ENCODE measurements around the gene SAMD4B.

SAMD4B gene

DNA sequence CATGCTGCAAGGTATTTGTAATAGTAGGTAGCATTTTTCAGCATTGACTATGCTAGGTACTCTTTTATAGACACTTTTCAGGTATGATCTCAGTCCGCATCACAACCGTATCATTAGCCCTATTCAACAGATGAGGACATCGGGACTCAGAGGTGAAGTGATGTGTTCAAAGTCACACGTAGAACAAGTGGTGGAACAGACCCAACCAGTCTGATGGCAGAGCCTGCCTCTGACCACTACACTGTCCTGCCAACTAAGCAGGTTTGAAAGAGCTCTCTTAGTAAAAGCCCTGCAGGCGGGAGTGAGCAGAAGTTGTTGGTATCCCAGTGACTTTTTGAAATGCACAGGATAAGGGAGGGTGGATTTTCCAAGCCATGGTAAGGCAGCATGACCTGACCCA is 28.5 kb downstream of the SAMD4B start:
- TF ChIP-seq, protein P1, sequence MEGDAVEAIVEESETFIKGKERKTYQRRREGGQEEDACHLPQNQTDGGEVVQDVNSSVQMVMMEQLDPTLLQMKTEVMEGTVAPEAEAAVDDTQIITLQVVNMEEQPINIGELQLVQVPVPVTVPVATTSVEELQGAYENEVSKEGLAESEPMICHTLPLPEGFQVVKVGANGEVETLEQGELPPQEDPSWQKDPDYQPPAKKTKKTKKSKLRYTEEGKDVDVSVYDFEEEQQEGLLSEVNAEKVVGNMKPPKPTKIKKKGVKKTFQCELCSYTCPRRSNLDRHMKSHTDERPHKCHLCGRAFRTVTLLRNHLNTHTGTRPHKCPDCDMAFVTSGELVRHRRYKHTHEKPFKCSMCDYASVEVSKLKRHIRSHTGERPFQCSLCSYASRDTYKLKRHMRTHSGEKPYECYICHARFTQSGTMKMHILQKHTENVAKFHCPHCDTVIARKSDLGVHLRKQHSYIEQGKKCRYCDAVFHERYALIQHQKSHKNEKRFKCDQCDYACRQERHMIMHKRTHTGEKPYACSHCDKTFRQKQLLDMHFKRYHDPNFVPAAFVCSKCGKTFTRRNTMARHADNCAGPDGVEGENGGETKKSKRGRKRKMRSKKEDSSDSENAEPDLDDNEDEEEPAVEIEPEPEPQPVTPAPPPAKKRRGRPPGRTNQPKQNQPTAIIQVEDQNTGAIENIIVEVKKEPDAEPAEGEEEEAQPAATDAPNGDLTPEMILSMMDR (IDR thresholded peaks at IDR 0.05; ENCODE audit: insufficient read depth, low read length) = no peak
- TF ChIP-seq GABPA (IDR thresholded peaks at IDR 0.05; ENCODE audit: low read depth) (no peak), POLR2AphosphoS5 (IDR thresholded peaks at IDR 0.05; ENCODE audit: low read depth) (no peak), SPI1 (IDR thresholded peaks at IDR 0.05; ENCODE audit: borderline replicate concordance, low read depth) (no peak)
- TF ChIP-seq, protein P2, sequence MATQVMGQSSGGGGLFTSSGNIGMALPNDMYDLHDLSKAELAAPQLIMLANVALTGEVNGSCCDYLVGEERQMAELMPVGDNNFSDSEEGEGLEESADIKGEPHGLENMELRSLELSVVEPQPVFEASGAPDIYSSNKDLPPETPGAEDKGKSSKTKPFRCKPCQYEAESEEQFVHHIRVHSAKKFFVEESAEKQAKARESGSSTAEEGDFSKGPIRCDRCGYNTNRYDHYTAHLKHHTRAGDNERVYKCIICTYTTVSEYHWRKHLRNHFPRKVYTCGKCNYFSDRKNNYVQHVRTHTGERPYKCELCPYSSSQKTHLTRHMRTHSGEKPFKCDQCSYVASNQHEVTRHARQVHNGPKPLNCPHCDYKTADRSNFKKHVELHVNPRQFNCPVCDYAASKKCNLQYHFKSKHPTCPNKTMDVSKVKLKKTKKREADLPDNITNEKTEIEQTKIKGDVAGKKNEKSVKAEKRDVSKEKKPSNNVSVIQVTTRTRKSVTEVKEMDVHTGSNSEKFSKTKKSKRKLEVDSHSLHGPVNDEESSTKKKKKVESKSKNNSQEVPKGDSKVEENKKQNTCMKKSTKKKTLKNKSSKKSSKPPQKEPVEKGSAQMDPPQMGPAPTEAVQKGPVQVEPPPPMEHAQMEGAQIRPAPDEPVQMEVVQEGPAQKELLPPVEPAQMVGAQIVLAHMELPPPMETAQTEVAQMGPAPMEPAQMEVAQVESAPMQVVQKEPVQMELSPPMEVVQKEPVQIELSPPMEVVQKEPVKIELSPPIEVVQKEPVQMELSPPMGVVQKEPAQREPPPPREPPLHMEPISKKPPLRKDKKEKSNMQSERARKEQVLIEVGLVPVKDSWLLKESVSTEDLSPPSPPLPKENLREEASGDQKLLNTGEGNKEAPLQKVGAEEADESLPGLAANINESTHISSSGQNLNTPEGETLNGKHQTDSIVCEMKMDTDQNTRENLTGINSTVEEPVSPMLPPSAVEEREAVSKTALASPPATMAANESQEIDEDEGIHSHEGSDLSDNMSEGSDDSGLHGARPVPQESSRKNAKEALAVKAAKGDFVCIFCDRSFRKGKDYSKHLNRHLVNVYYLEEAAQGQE (IDR thresholded peaks at IDR 0.05; ENCODE audit: insufficient replicate concordance, low read depth) = no peak
- Histone ChIP-seq H3K27me3 (ENCODE audit: insufficient read depth, poor library complexity, severe bottlenecking) (no peaks in the 10 kb centered on the region), H3K27ac (replicated peaks) (no peak overlapping the region), H3K4me3 (replicated peaks; ENCODE audit: insufficient read depth, low read length) (no peak overlapping the region)
- no peak for DNase-seq (ENCODE audit: low read depth in 1 of 2, low spot score in 1 of 2)

DNA sequence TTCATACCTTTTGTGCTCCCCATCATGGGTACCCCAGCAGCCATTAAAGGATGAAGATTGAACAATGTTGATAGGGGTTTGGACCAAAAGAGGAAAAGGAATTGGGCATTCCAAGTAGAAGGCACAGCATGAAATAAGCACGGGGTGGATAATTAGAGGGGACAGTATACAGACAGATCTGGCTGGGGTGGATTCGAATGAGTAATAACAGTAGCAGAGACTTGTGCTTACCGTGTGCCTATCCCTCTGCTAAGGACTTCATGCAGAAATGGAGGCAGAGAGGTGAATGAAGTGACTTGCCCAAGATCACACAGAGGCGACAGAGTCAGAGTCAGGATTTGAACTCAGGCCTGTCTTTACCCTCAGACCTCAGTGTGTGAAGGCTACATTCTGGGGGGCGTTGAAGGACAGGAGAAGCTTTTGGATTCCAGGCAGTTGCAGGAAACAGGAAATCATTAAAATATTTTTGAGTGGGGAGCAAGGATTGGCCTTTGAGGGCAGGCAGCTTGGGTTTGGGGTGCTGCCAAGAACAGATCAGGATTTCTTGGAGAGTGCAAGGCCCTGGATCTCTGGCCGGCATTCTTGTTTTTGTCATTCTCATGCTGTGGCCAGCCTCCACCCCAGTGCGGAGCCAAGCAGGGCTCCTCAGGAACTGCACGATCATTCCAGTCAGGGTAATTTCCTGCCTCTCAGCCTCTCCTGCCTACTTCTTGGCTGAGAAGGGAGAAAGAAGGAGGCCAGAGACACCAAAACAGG is 30.0 kb downstream of the SAMD4B start:
- no peak overlapping the region for H3K27ac ChIP-seq (replicated peaks)
- DNase-seq (ENCODE audit: low read depth in 1 of 2, low spot score in 1 of 2) = no peak
- no peak overlapping the region for H3K4me3 ChIP-seq (replicated peaks; ENCODE audit: insufficient read depth, low read length)
- no peaks in the 10 kb centered on the region for H3K27me3 ChIP-seq (ENCODE audit: insufficient read depth, poor library complexity, severe bottlenecking)
- TF ChIP-seq POLR2AphosphoS5 (IDR thresholded peaks at IDR 0.05; ENCODE audit: low read depth) (no peak), GABPA (IDR thresholded peaks at IDR 0.05; ENCODE audit: low read depth) (no peak), SPI1 (IDR thresholded peaks at IDR 0.05; ENCODE audit: borderline replicate concordance, low read depth) (no peak)
- TF ChIP-seq, protein P1 (IDR thresholded peaks at IDR 0.05; ENCODE audit: insufficient read depth, low read length) = no peak
- TF ChIP-seq, protein P2 (IDR thresholded peaks at IDR 0.05; ENCODE audit: insufficient replicate concordance, low read depth) = no peak

DNA sequence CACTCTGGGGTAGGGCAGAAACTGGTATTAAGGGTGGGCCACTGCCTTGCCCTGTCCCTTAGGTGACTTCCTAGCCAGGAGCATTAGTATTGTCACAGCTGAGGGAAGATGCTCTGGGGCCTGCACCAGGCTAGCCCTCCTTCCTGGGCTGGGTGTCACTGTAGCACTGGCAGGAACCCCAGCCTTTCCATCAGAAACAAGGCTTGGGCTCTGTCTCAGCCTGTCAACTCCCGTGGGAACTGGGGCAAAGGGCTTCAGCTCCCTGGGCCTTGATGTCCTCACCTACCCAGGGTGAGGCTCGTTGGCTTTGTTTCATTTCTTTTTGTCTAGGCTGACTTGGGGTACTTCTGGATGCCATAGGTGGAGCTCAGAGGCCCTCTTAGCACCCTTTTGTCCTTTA is 30.7 kb downstream of the SAMD4B start:
- DNase-seq (ENCODE audit: low read depth in 1 of 2, low spot score in 1 of 2) = no peak
- Histone ChIP-seq H3K27me3 (ENCODE audit: insufficient read depth, poor library complexity, severe bottlenecking) (no peaks in the 10 kb centered on the region), H3K4me3 (replicated peaks; ENCODE audit: insufficient read depth, low read length) (no peak overlapping the region), H3K27ac (replicated peaks) (no peak overlapping the region)
- TF ChIP-seq, protein P2 (IDR thresholded peaks at IDR 0.05; ENCODE audit: insufficient replicate concordance, low read depth) = no peak
- TF ChIP-seq POLR2AphosphoS5 (IDR thresholded peaks at IDR 0.05; ENCODE audit: low read depth) = no peak
- no peak for TF ChIP-seq SPI1 (IDR thresholded peaks at IDR 0.05; ENCODE audit: borderline replicate concordance, low read depth)
- no peak for TF ChIP-seq GABPA (IDR thresholded peaks at IDR 0.05; ENCODE audit: low read depth)
- TF ChIP-seq, protein P1 (IDR thresholded peaks at IDR 0.05; ENCODE audit: insufficient read depth, low read length) = no peak

All from HL-60 (cell line).